Activated CD8-positive, alpha-beta memory T cell treated with anti-CD3 and anti-CD28 coated beads, Interleukin-2, amount 50 U/mL, for 24 hours (primary cell): ENCODE data around the gene MAD2L2.

Experiments used
- DNase-seq: peaks from one replicate; pipeline ENCODE4 v3.0.0-alpha.2; 2020; ENCODE audit errors: extremely low read depth

The MAD2L2 gene

DNA sequence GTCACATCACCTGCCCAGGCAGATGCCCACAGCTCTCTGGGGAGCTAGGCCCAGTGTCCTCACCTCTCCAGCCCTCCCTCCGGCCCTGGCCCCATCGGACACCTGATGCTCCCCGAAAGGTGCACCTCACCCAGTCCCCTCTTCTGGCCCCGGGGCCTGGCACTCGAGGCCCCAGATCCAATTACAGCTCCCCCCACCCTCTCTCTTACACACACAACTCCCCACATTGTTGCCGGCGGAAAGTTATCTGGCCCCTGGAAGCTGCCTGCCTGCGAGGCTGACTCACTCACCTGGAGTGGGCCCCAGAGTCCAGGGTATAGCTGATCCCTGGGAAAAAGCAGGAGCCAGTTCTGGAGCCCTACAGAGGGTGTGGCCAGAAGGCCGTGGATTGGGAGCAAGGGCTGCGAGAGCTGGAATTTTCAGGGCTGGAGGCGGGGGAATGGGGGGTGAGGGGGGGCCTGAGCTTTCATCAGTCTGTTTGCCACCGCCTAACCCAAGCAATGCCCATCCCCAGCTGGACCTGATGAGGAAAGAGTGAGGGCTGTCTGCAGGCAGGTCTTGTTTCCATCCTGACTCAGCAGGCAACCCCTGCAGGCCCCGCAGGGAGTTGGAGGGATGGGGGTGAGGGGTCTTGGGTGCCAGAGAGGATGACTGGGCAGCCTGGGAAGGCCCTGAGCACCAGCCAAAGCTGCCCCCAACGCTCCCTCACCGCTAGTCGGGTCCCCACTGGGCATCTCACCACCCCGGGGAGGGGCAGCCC is 27.7 kb downstream of the MAD2L2 start:
- no peak for DNase-seq

- no peak for DNase-seq
Measured at GRCh38 chr1:11652203-11652780, 28.7 kb downstream of the MAD2L2 start.

GRCh38 chr1:11651017-11651416 is 29.9 kb downstream of the MAD2L2 start:
- no peak for DNase-seq

DNA sequence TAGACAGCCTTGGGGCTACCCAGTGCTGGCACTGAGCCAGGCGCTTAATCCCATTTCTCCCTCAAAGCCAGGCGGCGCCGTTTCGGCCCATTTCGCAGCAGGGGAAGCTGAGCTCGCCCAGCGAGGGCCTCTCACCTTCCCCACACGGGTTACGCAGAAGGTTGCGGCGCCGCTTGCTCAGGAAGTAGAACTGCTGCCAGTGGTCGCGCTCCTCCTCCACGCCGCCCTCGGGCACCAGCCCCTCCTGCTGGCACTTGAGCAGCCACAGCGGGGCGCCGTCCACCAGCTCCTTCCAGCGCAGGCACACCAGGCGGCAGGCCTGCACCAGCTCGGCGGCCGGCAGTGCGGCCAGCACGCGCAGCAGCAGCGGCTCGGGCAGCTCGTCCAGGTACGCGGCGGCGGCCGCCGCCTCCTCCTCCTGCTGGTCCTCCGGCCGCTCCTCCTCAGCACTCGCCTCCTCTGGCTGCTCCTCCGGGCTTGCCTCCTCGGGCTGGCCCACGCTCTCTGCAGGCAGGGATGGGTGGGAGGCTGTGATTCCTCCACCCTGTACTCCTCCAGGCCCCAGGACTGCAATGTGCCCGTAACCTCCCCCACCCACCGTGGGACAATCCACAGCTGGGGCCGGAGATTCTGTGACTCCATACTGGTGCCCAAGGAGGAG is 30.5 kb downstream of the MAD2L2 start:
- DNase-seq, result peak; percentile 52

- no peak for DNase-seq
Measured at GRCh38 chr1:11649624-11650330, 31.2 kb downstream of the MAD2L2 start.

DNA sequence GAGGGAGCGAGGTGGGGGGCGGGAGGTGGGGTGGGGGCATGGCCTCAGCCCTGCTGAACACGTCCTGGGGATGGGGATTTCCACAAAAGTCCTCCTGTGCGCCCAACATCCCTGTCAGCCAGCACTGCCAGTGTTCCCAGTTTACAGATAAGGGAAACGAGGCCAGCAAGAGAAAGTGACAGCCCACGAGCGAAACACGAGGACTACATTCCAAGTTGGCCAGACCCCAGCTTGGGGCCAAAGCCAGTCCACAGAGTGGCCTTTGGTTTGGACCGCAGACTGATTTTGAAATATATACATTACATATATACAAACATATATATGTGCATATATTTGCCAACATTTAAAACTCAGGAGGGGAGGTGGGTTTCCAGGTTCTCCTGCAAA is 31.7 kb downstream of the MAD2L2 start:
- DNase-seq, result no peak

DNA sequence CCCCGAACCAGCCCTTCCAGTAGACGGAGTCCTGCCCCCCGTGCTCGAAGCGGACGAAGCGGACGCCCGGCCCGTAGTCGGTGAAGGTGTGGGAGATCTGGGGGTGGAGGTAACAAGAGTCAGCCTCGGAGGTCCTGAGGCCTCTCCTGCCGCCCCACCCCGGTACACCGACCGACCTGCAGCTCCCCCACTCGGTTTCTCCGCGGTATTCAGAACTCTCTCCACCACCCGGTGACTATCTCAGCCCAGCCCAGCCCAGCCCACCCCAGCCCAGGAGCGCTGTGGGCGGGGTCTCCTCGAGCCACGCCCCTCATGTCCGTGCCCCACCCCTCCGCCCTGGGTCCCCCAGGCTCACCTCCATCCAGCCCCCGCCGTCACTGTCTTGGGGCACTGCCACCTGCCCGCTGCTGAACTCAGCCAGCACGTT is 32.2 kb downstream of the MAD2L2 start:
- DNase-seq, result no peak

GRCh38 chr1:11648039-11648438 is 32.9 kb downstream of the MAD2L2 start:
- no peak for DNase-seq

GRCh38 chr1:11647333-11647732 is 33.6 kb downstream of the MAD2L2 start:
- DNase-seq, result no peak

- DNase-seq, result no peak
Measured at GRCh38 chr1:11646317-11646716, 34.6 kb downstream of the MAD2L2 start.

DNA sequence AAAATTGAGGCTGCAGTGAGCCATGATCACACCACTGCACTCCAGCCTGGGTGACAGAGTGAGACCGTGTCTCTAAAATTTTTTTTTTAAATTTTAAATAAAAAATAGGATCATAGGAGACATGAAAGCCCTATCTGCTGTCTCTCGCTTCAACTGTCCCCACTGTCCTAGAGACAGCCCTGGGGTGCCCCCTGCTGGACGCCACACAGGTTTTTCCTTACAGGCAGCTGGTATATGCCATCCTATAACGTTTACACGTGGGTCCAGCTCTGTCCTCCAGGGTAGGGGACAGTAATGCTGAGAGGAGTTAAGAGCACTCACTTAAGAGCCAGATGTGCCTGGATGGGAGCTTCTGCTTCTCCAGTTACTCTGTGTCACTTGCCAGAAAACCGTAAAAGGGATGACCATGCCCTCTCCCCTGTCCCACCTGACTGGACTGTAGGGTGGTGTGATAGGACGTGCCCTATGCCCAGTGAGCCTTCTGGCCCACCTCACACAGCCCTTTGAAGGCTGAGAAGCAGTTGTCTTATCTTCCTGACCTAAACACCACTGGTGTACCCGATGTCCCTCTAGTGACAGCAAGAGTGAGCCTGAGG is 35.2 kb downstream of the MAD2L2 start:
- DNase-seq, result peak; percentile 51

DNA sequence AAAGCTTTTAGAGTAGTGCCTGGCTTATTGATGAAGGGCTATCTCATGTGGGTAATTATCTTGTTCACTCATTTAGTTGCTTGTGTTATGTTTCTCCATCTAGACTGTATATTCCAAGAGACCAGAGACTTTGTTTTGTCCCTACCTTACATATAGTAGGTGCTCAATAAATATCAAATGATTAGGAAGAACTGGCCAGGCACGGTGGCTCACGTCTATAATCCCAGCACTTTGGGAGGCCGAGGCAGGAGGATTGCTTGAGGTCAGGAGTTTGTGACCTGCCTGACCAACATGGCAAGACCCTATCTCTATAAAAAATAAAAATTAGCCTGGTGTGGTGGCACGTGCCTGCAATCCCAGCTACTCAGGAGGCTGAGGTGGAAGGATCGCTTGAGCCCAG is 35.7 kb downstream of the MAD2L2 start:
- no peak for DNase-seq

GRCh38 chr1:11643782-11644181 is 37.2 kb downstream of the MAD2L2 start:
- no peak for DNase-seq

DNA sequence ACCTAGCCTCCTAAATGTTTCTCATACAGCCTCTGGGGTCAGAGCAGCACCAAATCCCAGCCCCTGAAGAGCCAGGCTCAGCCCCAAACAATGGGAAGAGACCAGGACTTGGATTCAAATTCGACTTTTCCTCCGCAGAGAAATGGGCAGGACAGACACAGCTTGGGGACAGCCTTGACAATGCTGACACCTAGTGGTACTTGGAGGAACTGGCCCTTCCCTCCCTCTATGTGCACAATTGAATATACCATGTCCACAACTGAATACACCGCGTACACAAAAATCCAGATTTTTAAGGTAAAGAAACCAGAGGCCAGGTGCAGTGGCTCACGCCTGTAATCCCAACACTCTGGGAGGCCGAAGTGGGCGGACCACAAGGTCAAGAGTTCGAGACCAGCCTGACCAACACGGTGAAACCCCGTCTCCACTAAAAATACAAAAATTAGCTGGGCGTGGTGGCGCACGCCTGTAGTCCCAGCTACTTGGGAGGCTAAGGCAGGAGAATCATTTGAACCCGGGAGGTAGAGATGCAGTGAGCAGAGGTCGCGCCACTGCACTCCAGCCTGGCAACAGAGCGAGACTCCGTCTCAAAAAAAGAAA is 38.4 kb downstream of the MAD2L2 start:
- peak; percentile 59 for DNase-seq

GRCh38 chr1:11641776-11642305 is 39.1 kb downstream of the MAD2L2 start:
- no peak for DNase-seq

DNA sequence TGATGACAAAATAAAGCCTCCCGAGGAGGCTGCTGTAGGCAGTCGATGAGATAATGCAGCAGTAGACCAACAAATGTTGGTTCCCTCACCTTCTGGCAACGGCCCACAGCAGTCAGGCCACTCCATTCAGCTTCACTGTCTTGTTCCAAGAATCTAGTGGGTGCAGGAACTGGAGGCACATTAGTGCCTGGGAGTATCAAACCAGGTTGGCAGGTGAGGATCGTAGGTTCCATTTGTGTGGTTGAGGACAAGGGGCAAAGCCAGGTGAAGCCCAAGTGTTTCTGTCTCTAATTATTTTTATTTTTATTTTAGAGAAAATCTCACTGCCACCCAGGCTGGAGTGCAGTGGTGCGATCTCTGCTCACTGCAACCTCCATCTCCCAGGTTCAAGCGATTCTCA is 40.0 kb downstream of the MAD2L2 start:
- no peak for DNase-seq

- DNase-seq, result no peak
Measured at GRCh38 chr1:11640101-11640500, 40.8 kb downstream of the MAD2L2 start.

- no peak for DNase-seq
Measured at GRCh38 chr1:11639372-11639771, 41.6 kb downstream of the MAD2L2 start.

DNA sequence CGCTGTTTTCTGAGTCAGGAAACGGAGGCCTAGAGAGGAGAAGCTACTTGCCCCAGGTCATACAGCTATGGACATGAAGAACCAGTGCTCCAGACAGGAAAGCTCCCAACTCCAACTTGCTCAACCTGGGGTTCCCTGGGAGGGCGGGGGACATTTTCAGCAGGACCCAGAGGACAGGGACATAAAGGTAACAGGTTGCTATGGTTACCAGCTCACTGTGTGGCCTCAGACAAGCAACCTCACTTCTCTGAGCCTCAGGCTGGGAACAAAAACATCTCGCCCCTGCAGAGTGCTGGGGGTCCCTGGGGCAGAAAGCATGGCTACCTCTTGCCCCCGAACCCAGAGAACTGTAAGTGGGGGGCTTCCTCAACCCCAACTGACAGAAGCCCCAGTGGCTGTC is 42.8 kb downstream of the MAD2L2 start:
- DNase-seq, result no peak

DNA sequence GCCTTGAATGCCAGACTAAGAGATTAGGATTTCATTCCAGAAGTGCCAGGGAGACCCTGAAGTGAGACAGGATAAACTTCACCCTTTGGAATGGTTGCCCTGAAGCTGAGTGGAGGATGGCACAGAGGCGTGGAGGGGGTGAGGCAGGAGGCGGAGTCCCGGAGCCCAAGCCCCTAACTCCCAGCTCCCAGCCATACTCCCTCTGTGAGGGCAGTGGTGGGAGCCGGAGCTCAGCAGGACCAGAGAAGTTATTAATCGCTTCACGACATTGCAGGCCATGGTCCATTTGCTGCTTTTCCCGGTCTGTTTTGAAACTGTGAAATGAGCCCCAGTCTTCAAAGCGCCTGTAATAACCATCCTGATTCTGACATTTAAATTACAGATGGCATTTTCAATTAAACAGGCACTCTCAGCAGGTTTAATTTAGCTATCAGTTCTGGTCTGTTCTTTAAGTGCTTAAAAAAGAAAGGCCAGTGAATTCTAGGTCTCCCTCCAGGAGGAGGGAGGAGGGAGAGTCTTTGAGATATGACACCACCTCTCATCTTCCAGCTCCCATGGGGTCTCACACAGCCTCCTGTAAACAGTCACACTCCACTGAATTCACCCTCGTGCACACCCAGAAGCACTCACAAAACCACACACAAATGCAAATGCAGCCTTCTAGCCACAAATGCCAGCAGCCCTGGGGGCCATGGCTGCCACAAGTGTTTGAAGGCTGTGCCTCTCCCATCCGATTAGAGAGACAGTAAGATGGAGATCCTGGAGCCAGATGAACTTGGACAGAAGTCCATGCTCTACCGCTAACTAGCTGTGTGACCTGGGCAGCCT is 46.4 kb downstream of the MAD2L2 start:
- no peak for DNase-seq
